Glomerular visceral epithelial cell (primary cell): ENCODE data around the gene DIP2C.

ENCODE experiments used
- DNase-seq: peaks from one replicate; pipeline ENCODE4 v3.0.0-alpha.2; 2016; ENCODE audit errors: extremely low spot score

Gene DIP2C

GRCh38 chr10:554182-554848 is 135.2 kb downstream of the DIP2C start:
- no peak for DNase-seq

- no peak for DNase-seq
Observed at GRCh38 chr10:553233-553632, 136.2 kb downstream of the DIP2C start.

GRCh38 chr10:552679-553078 is 136.8 kb downstream of the DIP2C start:
- DNase-seq: no peak

GRCh38 chr10:551373-552252 is 137.9 kb downstream of the DIP2C start:
- DNase-seq: no peak

- no peak for DNase-seq
Observed at GRCh38 chr10:550665-551372, 138.6 kb downstream of the DIP2C start.

- DNase-seq: no peak
Observed at GRCh38 chr10:549391-549790, 140.1 kb downstream of the DIP2C start.

GRCh38 chr10:548238-548901 is 141.1 kb downstream of the DIP2C start:
- DNase-seq: no peak

- DNase-seq: no peak
Observed at GRCh38 chr10:547591-548081, 141.8 kb downstream of the DIP2C start.

- DNase-seq: no peak
Observed at GRCh38 chr10:546971-547590, 142.4 kb downstream of the DIP2C start.

- DNase-seq: no peak
Observed at GRCh38 chr10:546451-546850, 143.0 kb downstream of the DIP2C start.

GRCh38 chr10:543862-544822 is 145.3 kb downstream of the DIP2C start:
- no peak for DNase-seq

GRCh38 chr10:543131-543530 is 146.3 kb downstream of the DIP2C start:
- no peak for DNase-seq

- peak; percentile 57 for DNase-seq
Observed at GRCh38 chr10:541750-542371, 147.6 kb downstream of the DIP2C start.

- no peak for DNase-seq
Observed at GRCh38 chr10:541041-541440, 148.4 kb downstream of the DIP2C start.

GRCh38 chr10:538895-539294 is 150.6 kb downstream of the DIP2C start:
- no peak for DNase-seq

- no peak for DNase-seq
Observed at GRCh38 chr10:536935-537334, 152.5 kb downstream of the DIP2C start.

- DNase-seq: peak; percentile 28
Observed at GRCh38 chr10:536371-536925, 153.0 kb downstream of the DIP2C start.

- peak; percentile 46 for DNase-seq
Observed at GRCh38 chr10:535952-536351, 153.5 kb downstream of the DIP2C start.

GRCh38 chr10:535051-535450 is 154.4 kb downstream of the DIP2C start:
- no peak for DNase-seq
